H9 (cell line): ENCODE measurements around the gene HOXA9. TPM values are rescaled to one million over a fixed set of nuclear protein-coding genes. Genes with fewer than 3 reads are reported as not detected.

Source experiments
- DNase-seq: peaks from one replicate; pipeline ENCODE4 v3.0.0-alpha.2; 2017
- H2AFZ ChIP-seq: one replicate; pipeline ENCODE4 v1.6.1; 2013; ENCODE audit warnings: mild to moderate bottlenecking, low read length, control low read depth, moderate library complexity
- H2AK5ac ChIP-seq: 2 replicates; pipeline ENCODE4 v1.6.1; 2013; ENCODE audit warnings: low read length, control low read depth, mixed read lengths; ENCODE audit not compliant: insufficient read length
- H2BK120ac ChIP-seq: one replicate; pipeline ENCODE4 v1.6.1; 2013; ENCODE audit warnings: low read depth, mild to moderate bottlenecking, low read length, control low read depth, inconsistent platforms; ENCODE audit not compliant: poor library complexity, severe bottlenecking
- H2BK12ac ChIP-seq: 2 replicates; pipeline ENCODE4 v1.6.1; 2013; ENCODE audit warnings: low read length, control low read depth, mixed read lengths, low read depth; ENCODE audit not compliant: insufficient read length
- H2BK15ac ChIP-seq: 2 replicates; pipeline ENCODE4 v1.6.1; 2013; ENCODE audit warnings: low read depth, low read length, control low read depth
- H2BK20ac ChIP-seq: one replicate; pipeline ENCODE4 v1.6.1; 2013; ENCODE audit warnings: low read depth, mild to moderate bottlenecking, low read length, control low read depth, inconsistent platforms; ENCODE audit not compliant: poor library complexity, severe bottlenecking
- H2BK5ac ChIP-seq: 2 replicates; pipeline ENCODE4 v1.6.1; 2013; ENCODE audit warnings: low read length, control low read depth, mixed read lengths; ENCODE audit not compliant: insufficient read length
- H3K14ac ChIP-seq: 2 replicates; pipeline ENCODE4 v1.6.1; 2013; ENCODE audit warnings: low read length, control low read depth; ENCODE audit not compliant: insufficient read depth
- H3K18ac ChIP-seq: 2 replicates; pipeline ENCODE4 v1.6.1; 2013; ENCODE audit warnings: low read depth, mild to moderate bottlenecking, mixed read lengths, low read length, control low read depth; ENCODE audit not compliant: insufficient read length
- H3K23ac ChIP-seq: 2 replicates; pipeline ENCODE4 v1.6.1; 2013; ENCODE audit warnings: low read length, control low read depth, mixed read lengths, low read depth; ENCODE audit not compliant: insufficient read length
- H3K23me2 ChIP-seq: 2 replicates; pipeline ENCODE4 v1.6.1; 2013; ENCODE audit warnings: low read depth, mild to moderate bottlenecking, mixed read lengths, low read length, control low read depth; ENCODE audit not compliant: insufficient read length, poor library complexity, severe bottlenecking
- H3K27ac ChIP-seq: 2 replicates; pipeline ENCODE4 v1.5.1; 2013; ENCODE audit warnings: low read length, control low read depth, mixed read lengths, low read depth; ENCODE audit not compliant: insufficient read length
- H3K27me3 ChIP-seq: 2 replicates; pipeline ENCODE4 v1.6.1; 2013; ENCODE audit warnings: low read length, control low read depth, inconsistent platforms; ENCODE audit not compliant: insufficient read depth
- H3K4ac ChIP-seq: 2 replicates; pipeline ENCODE4 v1.6.1; 2013; ENCODE audit warnings: low read depth, mild to moderate bottlenecking, control low read depth, inconsistent platforms, low read length, moderate library complexity
- H3K4me1 ChIP-seq: 2 replicates; pipeline ENCODE4 v1.6.1; 2013; ENCODE audit warnings: low read length, control low read depth, inconsistent platforms; ENCODE audit not compliant: insufficient read depth
- H3K4me2 ChIP-seq: 2 replicates; pipeline ENCODE4 v1.6.1; 2013; ENCODE audit warnings: low read length, control low read depth, mixed read lengths; ENCODE audit not compliant: insufficient read length, insufficient read depth
- H3K56ac ChIP-seq: 2 replicates; pipeline ENCODE4 v1.6.1; 2013; ENCODE audit warnings: low read depth, mild to moderate bottlenecking, mixed read lengths, low read length, control low read depth; ENCODE audit not compliant: insufficient read length
- H3K79me1 ChIP-seq: 2 replicates; pipeline ENCODE4 v1.6.1; 2013; ENCODE audit warnings: low read depth, mild to moderate bottlenecking, moderate library complexity, low read length, control low read depth, inconsistent platforms; ENCODE audit not compliant: insufficient read depth, poor library complexity, severe bottlenecking
- H3K79me2 ChIP-seq: 2 replicates; pipeline ENCODE4 v1.6.1; 2013; ENCODE audit warnings: low read length, control low read depth, inconsistent platforms; ENCODE audit not compliant: insufficient read depth
- H3K9ac ChIP-seq: 2 replicates; pipeline ENCODE4 v1.6.1; 2013; ENCODE audit warnings: low read length, control low read depth, mixed read lengths; ENCODE audit not compliant: insufficient read length; ENCODE audit errors: extremely low read depth
- H3K9me3 ChIP-seq: one replicate; pipeline ENCODE4 v1.6.1; 2013; ENCODE audit warnings: low read depth, low read length, inconsistent platforms; ENCODE audit not compliant: control insufficient read depth
- H3T11ph ChIP-seq: one replicate; pipeline ENCODE4 v1.6.1; 2013; ENCODE audit warnings: mild to moderate bottlenecking, low read length, control low read depth, inconsistent platforms
- H4K20me1 ChIP-seq: one replicate; pipeline ENCODE4 v1.6.1; 2013; ENCODE audit not compliant: control insufficient read depth, insufficient read length, insufficient read depth
- H4K5ac ChIP-seq: 2 replicates; pipeline ENCODE4 v1.6.1; 2013; ENCODE audit warnings: low read depth, mild to moderate bottlenecking, mixed read lengths, low read length, control low read depth; ENCODE audit not compliant: insufficient read length
- H4K8ac ChIP-seq: replicated peaks from 2 replicates; pipeline ENCODE4 v1.6.1; 2013; ENCODE audit warnings: low read length, control low read depth, mixed read lengths, low read depth; ENCODE audit not compliant: insufficient read length
- H4K91ac ChIP-seq: 2 replicates; pipeline ENCODE4 v1.6.1; 2013; ENCODE audit warnings: low read depth, mild to moderate bottlenecking, moderate library complexity, mixed read lengths, low read length, control low read depth; ENCODE audit not compliant: insufficient read length
- H3K27ac Mint-ChIP-seq, 3 experiments: 2 replicates in 2 of 3; 3 replicates in 1 of 3; pipeline ENCODE4 v1.8.0; 2020 to 2021; ENCODE audit warnings: mixed read lengths in 3 of 3, mild to moderate bottlenecking in 1 of 3, moderate library complexity in 1 of 3
- H3K27me3 Mint-ChIP-seq: 2 replicates; pipeline ENCODE4 v1.8.0; 2021; ENCODE audit warnings: low read depth, mild to moderate bottlenecking, moderate library complexity, mixed read lengths
- H3K36me3 Mint-ChIP-seq, 3 experiments: 2 replicates in 2 of 3; 3 replicates in 1 of 3; pipeline ENCODE4 v1.8.0; 2020 to 2021; ENCODE audit warnings: low read depth in 3 of 3, mixed read lengths in 3 of 3; ENCODE audit not compliant: insufficient read depth in 1 of 3
- H3K4me1 Mint-ChIP-seq, 2 experiments: 2 replicates each; pipeline ENCODE4 v1.8.0; 2020; ENCODE audit warnings: mixed read lengths in 2 of 2
- H3K4me3 Mint-ChIP-seq, 2 experiments: 2 replicates in 1 of 2; 3 replicates in 1 of 2; pipeline ENCODE4 v1.8.0; 2020 to 2021; ENCODE audit warnings: mild to moderate bottlenecking in 2 of 2, mixed read lengths in 2 of 2, moderate library complexity in 1 of 2
- H3K9me3 Mint-ChIP-seq, 2 experiments: 2 replicates in 1 of 2; 3 replicates in 1 of 2; pipeline ENCODE4 v1.8.0; 2020; ENCODE audit warnings: mild to moderate bottlenecking in 2 of 2, mixed read lengths in 2 of 2, moderate library complexity in 1 of 2
- CTCF ChIP-seq: fragments of 200-600 bp; sonication (generic); conservative IDR thresholded peaks from 3 replicates; pipeline ENCODE4 v1.8.0; 2021; ENCODE audit warnings: antibody characterized with exemption, mild to moderate bottlenecking
- WGBS: extraction: QIAGEN DNeasy Blood & Tissue Kit; methylation state at CpG from one replicate; pipeline ENCODE4 v1.1.7; 2013; ENCODE audit warnings: missing lambda C conversion rate, low lambda C conversion rate, mixed read lengths; ENCODE audit not compliant: insufficient read length; ENCODE audit errors: extremely low coverage; 5-methylcytosine and 5-hydroxymethylcytosine counted together
- total RNA-seq: library from RNA; stranded (reverse); gene quantifications from 2 replicates; pipeline ENCODE4 v1.2.1, GENCODE V29; 2021

Gene HOXA9
- total RNA-seq, 1 experiment from 2014 or later: not detected

- Histone ChIP-seq H4K8ac (no peak overlapping the region), H4K91ac (no peak overlapping the region), H3T11ph (no peak overlapping the region), H3K4me1 (no peaks in the 10 kb centered on the region), H3K9ac (no peak overlapping the region), H3K27me3 (peaks cover 95% of the 10 kb centered on the region), H4K5ac (no peak overlapping the region), H3K4me2 (no peak overlapping the region), H2AK5ac (no peak overlapping the region), H3K27ac (no peak overlapping the region), H2BK120ac (no peak overlapping the region), H2BK20ac (no peak overlapping the region), H3K23me2 (no peaks in the 10 kb centered on the region), H2BK15ac (no peak overlapping the region), H3K4ac (no peak overlapping the region), H3K9me3 (no peaks in the 10 kb centered on the region), H3K14ac (no peak overlapping the region), H2BK5ac (no peak overlapping the region), H4K20me1 (peaks cover 3% of the 10 kb centered on the region), H2AFZ (no peak overlapping the region), H3K23ac (no peak overlapping the region), H3K56ac (no peak overlapping the region), H3K79me1 (no peaks in the 10 kb centered on the region), H2BK12ac (no peak overlapping the region), H3K18ac (no peak overlapping the region), H3K79me2 (no peaks in the 10 kb centered on the region)
- no CpG with 5 or more reads among the region's 2 CpGs for WGBS
- Mint-ChIP-seq H3K27ac (no peak overlapping the region), H3K27me3 (peaks cover 97% of the 10 kb centered on the region), H3K36me3 (no peaks in the 10 kb centered on the region), H3K4me3 (no peak overlapping the region), H3K4me1 (0 out of 4 replicates have a peak, but pooled peaks cover 0 to 2% of the 10 kb centered on the region in 2 experiments), H3K9me3 (peaks cover 0 to 7% of the 10 kb centered on the region in 2 experiments; a peak in 3 of 5 replicates)
- DNase-seq: no peak
- no peak for TF ChIP-seq CTCF
Measured at GRCh38 chr7:27134392-27134791, 30.9 kb downstream of the HOXA9 start.
